HG02759 (cell line): ENCODE results near the gene GSDMA.
A peak's percentile ranks its signal among the peaks of the same experiment; 100 is the strongest.
"Not testable (repeated sequence)": the region's sequence is repeated elsewhere in the genome, so short reads cannot be mapped to it uniquely, and the experiment has no call there.

Source experiments
- ATAC-seq: cut with Tn5 transposase; IDR thresholded peaks from one replicate; pipeline ENCODE4 v1.9.1; 2021; ENCODE audit warnings: mild to moderate bottlenecking, moderate library complexity; ENCODE audit not compliant: unreplicated experiment

The GSDMA gene

GRCh38 chr17:39929646-39930407 lies 33.0 kb upstream of the GSDMA start:
- ATAC-seq: no peak

GRCh38 chr17:39933912-39934311 lies 28.9 kb upstream of the GSDMA start:
- no peak for ATAC-seq

GRCh38 chr17:39934324-39934723 lies 28.5 kb upstream of the GSDMA start:
- ATAC-seq: no peak

- no peak for ATAC-seq
Observed at GRCh38 chr17:39935909-39936308, 26.9 kb upstream of the GSDMA start.

GRCh38 chr17:39937447-39937846 lies 25.4 kb upstream of the GSDMA start:
- ATAC-seq: no peak

GRCh38 chr17:39938140-39938869 lies 24.5 kb upstream of the GSDMA start:
- no peak for ATAC-seq

- no peak for ATAC-seq
Observed at GRCh38 chr17:39939106-39939505, 23.7 kb upstream of the GSDMA start.

GRCh38 chr17:39939588-39940419 lies 23.0 kb upstream of the GSDMA start:
- peak; percentile 57 for ATAC-seq

- ATAC-seq: no peak
Observed at GRCh38 chr17:39943702-39944392, 19.0 kb upstream of the GSDMA start.

GRCh38 chr17:39944393-39944711 lies 18.5 kb upstream of the GSDMA start:
- no peak for ATAC-seq

- no peak for ATAC-seq
Observed at GRCh38 chr17:39946551-39947330, 16.1 kb upstream of the GSDMA start.

GRCh38 chr17:39948489-39948828 lies 14.3 kb upstream of the GSDMA start:
- ATAC-seq: not testable (repeated sequence)

GRCh38 chr17:39949028-39949427 lies 13.8 kb upstream of the GSDMA start:
- no peak for ATAC-seq

GRCh38 chr17:39950871-39951348 lies 11.9 kb upstream of the GSDMA start:
- no peak for ATAC-seq

GRCh38 chr17:39951924-39952679 lies 10.7 kb upstream of the GSDMA start:
- no peak for ATAC-seq

- peak; percentile 85 for ATAC-seq
Observed at GRCh38 chr17:39952680-39953470, 9.9 kb upstream of the GSDMA start.

GRCh38 chr17:39953471-39953888 lies 9.3 kb upstream of the GSDMA start:
- ATAC-seq: no peak

GRCh38 chr17:39954876-39955275 lies 7.9 kb upstream of the GSDMA start:
- no peak for ATAC-seq
